GM19452 (cell line): ENCODE data around the gene XRCC4.

ENCODE experiments used
- ATAC-seq: cut with Tn5 transposase; IDR thresholded peaks from one replicate; pipeline ENCODE4 v1.9.1; 2021; ENCODE audit not compliant: unreplicated experiment

The XRCC4 gene

GRCh38 chr5:83071286-83072051 is 5.9 kb upstream of the XRCC4 start:
- ATAC-seq: no peak

- no peak for ATAC-seq
Measured at GRCh38 chr5:83072966-83073365, 4.4 kb upstream of the XRCC4 start.

- ATAC-seq: peak; percentile 8
Measured at GRCh38 chr5:83077662-83078261, 415 bp downstream of the XRCC4 start.

GRCh38 chr5:83082750-83083149 is 5.4 kb downstream of the XRCC4 start:
- no peak for ATAC-seq

GRCh38 chr5:83084336-83084735 is 7.0 kb downstream of the XRCC4 start:
- no peak for ATAC-seq

GRCh38 chr5:83085106-83085505 is 7.8 kb downstream of the XRCC4 start:
- no peak for ATAC-seq

- no peak for ATAC-seq
Measured at GRCh38 chr5:83090169-83090568, 12.8 kb downstream of the XRCC4 start.

GRCh38 chr5:83092619-83093018 is 15.3 kb downstream of the XRCC4 start:
- no peak for ATAC-seq

GRCh38 chr5:83093692-83094091 is 16.3 kb downstream of the XRCC4 start:
- ATAC-seq: no peak

- ATAC-seq: no peak
Measured at GRCh38 chr5:83095163-83095956, 18.0 kb downstream of the XRCC4 start.

- ATAC-seq: no peak
Measured at GRCh38 chr5:83095957-83096539, 18.7 kb downstream of the XRCC4 start.

GRCh38 chr5:83096660-83097339 is 19.5 kb downstream of the XRCC4 start:
- ATAC-seq: no peak

- no peak for ATAC-seq
Measured at GRCh38 chr5:83097689-83098231, 20.4 kb downstream of the XRCC4 start.

- ATAC-seq: no peak
Measured at GRCh38 chr5:83099001-83099400, 21.7 kb downstream of the XRCC4 start.

- no peak for ATAC-seq
Measured at GRCh38 chr5:83099445-83099844, 22.1 kb downstream of the XRCC4 start.

GRCh38 chr5:83101514-83101913 is 24.2 kb downstream of the XRCC4 start:
- ATAC-seq: no peak

- ATAC-seq: no peak
Measured at GRCh38 chr5:83102364-83102980, 25.1 kb downstream of the XRCC4 start.

- ATAC-seq: no peak
Measured at GRCh38 chr5:83104021-83104420, 26.7 kb downstream of the XRCC4 start.

GRCh38 chr5:83107692-83108420 is 30.5 kb downstream of the XRCC4 start:
- ATAC-seq: no peak

GRCh38 chr5:83109380-83109779 is 32.0 kb downstream of the XRCC4 start:
- no peak for ATAC-seq
